ENCODE measurements around the gene ABCB9.
"Not testable (repeated sequence)": the region's sequence is repeated elsewhere in the genome, so short reads cannot be mapped to it uniquely, and the experiment has no call there.

Gene ABCB9

DNA sequence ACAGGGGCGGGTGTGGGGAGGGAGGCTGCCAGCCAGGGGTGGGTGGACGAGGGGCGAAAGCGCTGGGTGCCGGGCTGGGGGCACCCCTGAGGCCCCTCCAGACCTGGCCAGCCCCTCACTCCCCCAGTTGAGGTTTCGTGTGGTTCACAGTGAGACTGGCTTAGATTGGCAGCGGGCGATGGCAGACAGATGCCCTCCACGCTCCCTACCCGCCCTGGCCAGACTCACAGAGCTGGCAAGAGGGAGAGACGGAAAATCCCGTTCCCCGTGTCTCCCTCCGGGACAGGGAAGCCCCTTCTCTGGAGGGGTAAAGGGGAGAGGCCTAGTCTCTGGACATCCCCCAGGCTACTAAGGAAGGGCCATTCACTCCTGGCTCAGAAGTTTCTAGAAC, 37.1 kb downstream of the ABCB9 start:
- DNase-seq: no peak

DNA sequence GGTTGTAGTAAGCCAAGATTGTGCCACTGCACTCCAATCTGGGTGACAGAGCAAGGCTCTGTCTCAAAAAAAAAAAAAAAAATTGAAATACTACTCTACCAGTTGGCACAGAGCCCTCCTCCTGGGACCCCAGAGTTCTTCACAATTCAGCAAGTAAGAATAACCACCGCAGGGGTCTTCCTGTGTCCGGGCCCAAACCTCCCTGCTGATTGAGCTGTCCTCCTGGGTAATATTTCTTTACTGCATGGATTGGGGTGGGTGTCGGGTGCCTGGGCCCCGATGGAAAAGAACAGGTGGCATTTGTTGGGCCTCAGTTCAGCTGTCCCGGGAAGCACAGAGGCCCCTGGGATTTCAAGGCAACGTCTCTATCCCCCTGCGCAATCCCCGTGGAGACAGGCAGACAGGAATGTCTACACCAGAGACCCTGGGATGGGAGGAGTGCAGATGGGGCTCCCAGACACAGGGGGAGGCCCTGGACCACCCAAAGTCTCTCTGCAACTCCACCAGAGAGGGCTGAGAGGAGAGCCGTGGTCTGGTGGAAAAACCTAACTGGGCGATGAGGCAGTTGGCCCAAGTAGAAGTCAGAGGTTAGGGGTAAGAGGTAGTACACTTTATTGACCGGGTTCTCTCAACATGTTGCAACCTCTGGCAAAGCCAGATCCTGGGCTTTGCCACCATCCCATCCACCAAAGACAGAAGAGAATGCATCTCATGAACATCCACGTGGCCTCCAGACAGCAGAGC, 37.7 kb downstream of the ABCB9 start:
- DNase-seq: no peak

DNA sequence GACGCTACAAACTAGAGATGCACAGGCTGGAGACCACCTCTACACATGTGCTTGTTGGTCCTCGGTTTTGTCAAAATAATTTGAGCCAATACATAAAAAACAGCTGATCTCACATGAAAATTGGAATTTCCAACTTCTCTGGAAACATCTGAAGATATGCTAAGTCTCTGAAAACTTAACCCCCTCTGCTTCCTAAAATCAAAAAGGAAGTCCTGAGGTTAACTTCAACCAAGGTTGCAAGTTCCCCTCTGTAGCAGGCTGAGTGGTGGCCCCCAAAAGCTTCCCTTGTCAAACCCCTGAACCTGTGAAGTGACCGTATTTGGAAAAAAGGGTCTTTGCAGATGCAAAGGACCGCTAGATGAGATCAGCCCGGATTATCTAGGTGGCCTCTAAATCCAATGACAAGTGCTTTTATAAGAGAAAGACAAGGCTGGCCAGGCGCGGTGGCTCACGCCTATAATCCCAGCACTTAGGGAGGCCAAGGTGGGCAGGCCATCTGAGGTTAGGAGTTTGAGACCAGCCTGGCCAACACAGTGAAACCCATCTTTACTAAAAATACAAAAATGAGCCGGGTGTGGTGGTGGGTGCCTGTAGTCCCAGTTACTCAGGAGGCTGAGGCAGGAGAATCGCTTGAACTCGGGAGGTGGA, 38.4 kb downstream of the ABCB9 start:
- no peak for DNase-seq

DNA sequence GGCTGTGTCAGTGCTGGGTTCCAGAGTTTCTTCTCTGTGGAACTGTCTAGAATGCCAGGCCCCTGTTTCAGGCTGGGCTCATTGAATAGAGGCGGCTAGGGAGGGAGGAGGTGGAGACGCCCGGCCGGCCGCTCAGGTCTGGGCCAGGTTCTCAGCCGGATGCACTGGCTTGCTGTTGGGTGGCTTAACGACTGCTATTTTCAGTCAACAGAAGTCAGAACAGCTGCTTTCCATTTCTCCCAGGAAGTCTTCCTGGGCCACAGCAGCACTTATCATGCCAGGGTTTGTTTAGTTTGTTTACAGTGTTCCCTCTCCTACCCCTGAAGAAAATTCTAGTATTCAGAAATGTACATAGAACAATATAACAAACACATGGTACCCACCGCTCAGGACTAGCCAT, 44.3 kb downstream of the ABCB9 start:
- DNase-seq: no peak

DNA sequence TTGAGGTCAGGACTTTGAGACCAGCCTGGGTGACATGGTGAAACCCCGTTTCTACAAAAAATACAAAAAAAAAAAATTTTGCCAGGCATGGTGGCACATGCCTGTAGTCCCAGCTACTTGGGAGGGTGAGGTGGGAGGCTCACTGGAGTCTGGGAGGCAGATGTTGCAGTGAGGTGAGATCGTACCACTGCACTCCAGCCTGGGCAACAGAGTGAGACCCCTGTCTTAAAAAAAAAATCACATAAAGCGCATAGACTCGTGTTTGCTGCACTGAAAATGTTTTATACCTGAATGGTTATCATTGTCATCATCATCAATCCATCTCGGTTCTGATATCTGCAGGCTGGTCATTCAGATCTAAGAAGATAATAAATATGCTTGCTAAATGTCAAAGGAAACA, 45.6 kb downstream of the ABCB9 start:
- DNase-seq: no peak

DNA sequence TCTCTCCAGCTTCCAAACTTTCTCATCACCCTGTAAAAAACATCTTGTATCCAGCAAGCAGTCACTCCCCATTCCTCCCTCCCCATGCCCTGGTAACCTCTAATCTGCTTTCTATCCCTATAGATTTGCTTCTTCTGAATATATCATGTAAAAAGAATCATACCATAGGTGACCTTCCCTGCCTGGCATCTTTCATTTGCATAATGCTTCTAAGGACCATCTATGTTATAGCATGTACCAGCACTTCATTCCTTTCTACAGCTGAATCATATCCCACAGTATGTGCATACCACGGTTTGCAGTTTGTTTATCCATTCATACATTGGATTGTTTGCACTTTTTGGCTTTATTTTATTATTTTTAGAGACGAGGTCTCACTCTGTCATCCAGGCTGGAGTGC, 47.4 kb downstream of the ABCB9 start:
- DNase-seq: no peak

DNA sequence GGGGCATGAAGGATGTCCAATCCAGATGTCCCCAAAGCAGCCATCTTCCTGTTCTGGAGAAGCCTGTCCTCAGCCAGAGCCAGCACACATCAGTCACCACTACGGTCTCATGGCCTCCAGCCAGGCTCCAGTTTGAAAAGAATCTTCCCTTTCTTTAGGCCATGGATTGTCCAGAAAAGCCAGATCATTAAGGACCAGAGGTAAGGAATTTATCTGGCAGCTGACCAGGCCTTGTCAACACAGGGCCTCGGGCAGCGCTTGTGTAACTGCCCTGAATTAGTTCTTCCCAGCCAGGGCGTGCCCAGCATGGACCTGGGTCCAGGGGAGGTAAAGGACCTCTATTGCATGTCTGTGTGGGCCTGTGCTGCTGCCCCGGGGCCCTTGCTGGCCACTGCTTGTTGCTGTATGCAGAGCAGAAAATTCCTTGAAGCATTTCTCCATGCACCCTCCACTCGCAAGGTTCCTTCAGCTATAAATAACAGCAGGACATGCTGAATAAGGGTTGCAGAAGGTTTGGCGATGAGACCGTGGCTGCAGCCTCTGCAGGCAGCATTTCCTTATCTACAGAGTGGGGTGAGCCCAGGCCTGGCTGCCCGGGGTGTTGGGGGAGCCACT, 48.6 kb downstream of the ABCB9 start:
- no peak for DNase-seq

DNA sequence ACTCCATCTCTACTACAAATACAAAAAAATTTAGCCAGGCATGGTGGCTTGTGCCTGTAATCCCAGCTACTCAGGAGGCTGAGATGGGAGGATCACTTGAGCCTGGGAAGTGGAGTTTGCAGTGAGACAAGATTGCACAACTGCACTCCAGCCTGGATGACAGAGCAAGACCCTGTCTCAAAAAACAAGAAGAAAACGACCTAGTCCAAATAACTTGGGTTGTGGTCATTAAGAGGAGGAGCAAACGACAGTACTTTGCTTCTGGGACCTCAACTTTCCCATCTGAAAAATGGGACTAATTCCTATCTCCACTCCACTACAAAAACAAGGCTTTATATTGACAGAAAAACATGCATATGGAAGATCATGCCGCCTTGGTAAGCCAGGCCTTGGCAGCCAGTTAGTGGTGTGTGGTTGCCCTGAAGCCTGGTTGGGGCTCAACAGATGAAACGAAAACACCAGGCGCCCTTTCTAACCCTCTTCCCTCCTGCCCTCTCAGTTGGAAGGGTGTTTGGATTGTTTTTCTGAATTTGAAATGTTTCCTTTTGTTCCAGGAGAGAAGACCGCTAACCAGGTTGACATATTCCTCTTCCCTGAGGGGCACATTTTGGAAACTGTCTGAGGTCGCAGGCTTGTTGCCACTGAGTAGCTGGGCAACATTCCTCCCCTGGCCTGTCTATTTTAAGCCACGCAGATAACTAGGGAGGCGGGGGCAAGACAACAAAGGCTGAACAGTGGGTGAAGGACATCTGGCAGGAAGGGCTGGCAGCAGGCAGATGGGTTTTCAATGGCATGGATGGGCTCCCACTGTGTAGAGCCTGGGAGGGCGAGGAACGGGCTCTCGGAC, 56.6 kb downstream of the ABCB9 start:
- no peak for DNase-seq

DNA sequence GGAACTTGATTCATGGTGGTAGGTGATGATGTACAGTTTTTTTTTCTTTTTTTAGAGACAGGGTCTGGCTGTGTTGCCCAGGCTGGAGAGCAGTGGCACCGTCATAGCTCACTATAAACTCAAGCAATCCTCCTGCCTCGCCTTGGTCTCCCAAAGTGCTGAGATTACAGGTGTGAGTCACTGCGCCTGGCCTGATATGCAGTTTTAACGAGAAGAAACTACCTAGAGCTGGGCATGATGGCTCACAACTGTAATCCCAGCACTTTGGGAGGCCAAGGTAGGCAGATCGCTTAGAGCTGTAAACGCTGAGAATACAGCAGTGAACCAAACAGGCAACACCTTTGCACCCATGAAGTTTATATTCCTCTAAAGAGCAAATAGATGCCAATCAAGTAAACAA, 57.3 kb downstream of the ABCB9 start:
- DNase-seq: no peak

DNA sequence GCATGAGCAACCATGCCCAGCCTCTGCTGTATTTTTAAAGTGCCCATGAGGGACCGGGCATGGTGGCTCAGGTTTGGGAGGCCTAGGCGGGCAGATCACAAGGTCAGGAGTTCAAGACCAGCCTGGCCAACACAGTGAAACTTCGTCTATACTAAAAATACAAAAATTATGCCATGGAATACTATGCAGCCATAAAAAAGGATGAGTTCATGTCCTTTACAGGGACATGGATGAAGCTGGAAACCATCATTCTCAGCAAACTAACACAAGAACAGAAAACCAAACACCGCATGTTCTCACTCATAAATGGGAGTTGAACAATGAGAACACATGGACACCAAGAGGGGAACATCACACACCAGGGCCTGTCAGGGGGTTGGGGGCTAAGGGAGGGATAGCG, 61.0 kb downstream of the ABCB9 start:
- not testable (repeated sequence) for DNase-seq

DNA sequence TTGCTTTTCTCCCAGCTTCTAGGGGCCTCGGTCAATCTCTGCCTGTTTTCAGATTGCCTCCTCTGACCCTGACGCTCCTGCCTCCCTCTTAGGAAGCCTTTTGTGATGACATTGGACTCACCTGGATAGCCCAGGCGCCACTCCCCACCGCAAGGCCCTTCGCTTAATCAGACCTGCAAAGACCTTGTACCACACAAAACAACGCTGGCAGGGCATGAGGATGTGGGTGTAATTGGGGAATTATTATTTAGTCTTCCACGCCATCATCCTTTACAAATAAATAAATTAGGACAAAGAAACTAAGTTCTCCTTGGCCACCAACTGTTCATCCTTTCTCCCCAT, 62.6 kb downstream of the ABCB9 start:
- DNase-seq: no peak

DNA sequence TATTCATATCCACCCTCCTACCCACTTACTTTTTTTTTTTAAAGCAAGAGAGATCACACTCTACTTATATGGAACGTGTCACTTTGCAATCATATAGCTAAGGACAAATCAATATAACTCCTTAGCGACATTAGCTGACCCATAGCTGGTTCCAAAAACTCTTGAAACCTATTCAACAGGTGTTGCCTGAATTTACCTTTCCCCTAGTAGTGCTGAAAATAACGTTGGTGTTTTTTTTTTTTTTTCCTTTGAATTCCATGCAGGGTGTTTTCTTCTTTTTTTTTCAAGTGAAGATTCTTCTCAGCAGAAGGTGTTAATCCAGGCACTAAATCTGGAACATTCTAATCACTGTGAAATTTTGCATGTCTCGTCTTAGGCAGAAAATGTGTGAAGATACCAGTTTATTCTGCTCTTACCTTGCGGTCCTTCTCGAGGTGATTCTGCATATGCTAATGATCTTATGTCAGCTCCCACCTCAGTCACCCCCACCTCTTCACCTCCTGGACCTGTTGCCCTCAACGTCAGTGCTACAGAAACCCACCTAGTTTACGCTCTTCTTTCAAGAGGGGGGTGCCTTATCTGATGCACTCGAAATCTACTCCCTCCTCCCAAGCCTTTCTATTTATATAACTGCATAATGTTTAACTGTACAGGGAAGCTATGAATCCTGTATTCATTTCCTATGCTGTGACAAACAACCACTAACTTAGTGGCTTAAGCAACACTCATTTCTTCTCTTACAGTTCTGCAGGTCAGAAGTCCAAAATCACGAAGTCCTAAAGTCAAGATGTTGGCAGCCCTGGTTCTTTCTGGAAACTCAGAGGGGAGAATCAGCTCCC, 63.2 kb downstream of the ABCB9 start:
- no peak for DNase-seq

DNA sequence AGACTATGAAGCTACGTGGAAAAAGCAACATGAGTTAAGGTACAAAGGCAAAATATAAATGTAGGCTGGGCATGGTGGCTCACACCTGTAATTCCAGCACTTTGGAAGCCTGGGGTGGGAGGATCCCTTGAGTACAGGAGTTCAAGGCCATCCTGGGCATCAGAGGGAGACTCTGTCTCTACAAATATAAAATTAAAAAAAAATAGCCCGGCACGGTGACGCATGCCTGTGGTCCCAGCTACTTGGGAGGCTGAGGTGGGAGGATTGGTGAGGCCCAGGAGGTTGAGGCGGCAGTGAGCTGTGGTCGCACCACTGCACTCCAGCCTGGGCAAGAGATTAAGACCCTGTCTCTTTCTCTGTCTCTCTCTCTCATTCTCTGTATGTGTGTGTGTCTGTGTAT, 66.4 kb downstream of the ABCB9 start:
- no peak for DNase-seq

DNA sequence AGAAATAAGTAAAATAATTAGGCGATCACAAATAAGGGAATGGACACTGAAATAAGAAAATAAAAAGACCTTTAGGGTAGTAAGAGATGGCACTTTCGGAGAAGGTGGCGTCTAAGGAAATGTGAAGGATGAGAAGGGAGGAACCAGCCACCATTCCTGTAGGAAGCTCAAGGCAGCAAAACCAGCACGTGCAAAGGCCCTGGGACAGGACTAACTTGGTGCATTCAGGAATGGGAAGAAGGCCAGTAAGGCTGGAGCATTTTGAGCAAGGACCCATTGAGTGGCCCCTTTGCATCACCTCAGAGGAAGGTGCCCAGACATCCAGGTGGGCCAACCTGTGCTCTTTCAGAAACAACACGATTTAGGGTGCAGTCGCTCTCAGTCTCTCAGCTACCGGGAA, 69.6 kb downstream of the ABCB9 start:
- DNase-seq: no peak

DNA sequence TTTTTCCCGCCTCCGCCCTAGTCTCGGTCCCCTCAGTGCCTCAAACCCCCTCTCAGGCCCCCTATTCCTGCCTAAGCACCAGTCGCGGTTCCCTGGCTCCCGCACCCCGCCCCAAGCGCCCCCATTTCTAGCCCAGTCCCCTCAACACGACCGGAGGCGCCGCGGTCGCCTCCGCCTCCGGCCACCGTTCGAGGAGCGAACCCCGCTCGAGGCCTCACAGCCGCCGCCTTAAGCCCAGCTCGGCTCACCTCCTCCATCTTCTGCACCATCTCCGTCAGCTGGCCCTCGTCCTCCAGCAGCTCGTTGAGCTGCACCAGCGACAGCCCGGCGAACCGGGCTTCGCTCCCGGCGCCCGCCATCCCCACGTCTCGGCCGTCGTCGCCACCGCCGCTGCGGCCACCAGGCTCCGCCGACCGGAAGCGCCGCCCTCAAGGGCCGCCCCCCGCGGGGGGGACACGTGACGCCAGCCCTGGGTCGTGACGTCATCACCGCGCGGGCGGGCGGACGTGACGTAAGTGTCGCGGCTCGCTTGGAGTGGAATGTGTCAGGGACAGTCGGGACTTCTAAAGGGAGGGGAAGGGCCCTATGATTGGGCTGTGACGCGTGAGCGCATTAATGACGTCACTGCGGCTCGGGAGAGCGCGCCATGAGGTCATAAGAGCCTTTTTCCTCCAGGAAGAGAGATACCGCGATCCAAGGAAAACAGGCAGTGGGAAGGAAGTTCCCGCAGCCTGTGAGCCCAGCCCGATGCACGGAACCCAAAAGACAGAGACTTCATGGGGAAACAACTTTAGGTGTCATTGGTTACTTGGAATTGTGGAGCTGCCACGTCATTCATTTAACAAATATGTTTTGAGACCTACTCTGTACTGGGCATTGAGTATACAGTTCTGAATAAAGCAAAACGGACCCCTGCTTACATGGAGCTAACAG, 70.3 kb downstream of the ABCB9 start, which contains the start of gene VPS37B:
TSS of gene VPS37B (minus strand) at position 421 of the 933 bp plus-strand sequence. CDS start at position 359, 62 bp downstream.
- no peak for DNase-seq

DNA sequence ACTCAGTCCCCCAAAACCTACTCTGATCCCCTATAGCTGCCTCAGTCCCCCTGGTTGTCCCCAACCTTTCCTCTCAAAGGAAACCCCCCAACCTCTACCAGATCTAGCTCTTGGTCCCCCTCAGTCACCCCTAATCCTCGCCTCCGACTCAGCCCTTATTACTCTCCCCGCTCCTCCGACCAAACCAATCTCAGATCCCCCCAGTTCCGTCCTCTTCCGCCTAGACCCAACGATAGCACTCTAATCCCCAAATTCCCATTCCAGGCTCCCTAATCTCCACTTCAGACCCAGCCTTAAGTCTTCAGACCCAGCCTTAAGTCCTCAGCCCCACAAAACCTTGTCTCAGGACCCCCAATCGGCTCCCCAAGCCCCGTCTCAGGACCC, 71.0 kb downstream of the ABCB9 start:
- no peak for DNase-seq

DNA sequence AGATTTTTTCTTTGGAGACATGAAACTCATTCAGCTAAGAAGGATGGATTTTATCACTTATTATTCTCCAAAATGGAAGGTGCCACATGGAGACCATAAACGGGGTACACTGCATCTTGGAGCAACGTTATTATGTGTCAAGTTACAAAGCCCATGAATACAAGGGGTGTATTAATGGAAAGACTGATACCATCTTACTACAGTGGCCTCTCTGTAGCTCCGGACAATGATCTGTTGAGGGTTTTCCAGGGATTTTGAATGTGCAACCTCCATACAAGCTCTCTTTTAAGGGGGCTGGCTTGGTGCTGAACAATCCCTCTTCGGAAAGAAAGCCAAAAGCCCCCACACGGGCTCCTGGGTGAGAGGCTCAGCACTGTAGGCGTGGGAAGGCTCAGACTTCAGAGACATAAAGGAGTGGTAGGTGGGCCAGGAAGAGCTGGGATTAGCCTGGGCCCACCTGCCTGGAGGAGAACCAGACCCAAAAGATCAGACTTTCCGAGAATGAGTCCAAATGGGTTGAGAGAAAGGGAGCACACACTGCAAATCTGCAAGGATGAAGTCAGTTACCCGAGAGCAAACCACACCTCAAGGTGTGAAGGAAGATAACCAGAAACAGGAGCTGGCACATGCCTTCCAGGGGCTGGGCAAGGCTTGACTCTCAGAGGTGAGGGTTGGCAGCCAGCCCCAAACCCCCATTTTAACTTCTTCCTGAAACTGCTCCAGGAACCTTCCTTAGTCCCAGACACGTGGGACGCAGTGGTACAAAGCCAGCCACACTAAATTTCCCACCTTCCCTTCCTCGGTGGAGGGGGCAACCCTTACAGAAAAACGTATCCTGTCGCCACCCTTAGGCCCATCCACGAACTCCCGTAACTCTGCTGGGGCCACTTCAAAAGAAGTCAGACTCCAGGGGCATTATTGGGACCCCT, 71.8 kb downstream of the ABCB9 start:
- no peak for DNase-seq

DNA sequence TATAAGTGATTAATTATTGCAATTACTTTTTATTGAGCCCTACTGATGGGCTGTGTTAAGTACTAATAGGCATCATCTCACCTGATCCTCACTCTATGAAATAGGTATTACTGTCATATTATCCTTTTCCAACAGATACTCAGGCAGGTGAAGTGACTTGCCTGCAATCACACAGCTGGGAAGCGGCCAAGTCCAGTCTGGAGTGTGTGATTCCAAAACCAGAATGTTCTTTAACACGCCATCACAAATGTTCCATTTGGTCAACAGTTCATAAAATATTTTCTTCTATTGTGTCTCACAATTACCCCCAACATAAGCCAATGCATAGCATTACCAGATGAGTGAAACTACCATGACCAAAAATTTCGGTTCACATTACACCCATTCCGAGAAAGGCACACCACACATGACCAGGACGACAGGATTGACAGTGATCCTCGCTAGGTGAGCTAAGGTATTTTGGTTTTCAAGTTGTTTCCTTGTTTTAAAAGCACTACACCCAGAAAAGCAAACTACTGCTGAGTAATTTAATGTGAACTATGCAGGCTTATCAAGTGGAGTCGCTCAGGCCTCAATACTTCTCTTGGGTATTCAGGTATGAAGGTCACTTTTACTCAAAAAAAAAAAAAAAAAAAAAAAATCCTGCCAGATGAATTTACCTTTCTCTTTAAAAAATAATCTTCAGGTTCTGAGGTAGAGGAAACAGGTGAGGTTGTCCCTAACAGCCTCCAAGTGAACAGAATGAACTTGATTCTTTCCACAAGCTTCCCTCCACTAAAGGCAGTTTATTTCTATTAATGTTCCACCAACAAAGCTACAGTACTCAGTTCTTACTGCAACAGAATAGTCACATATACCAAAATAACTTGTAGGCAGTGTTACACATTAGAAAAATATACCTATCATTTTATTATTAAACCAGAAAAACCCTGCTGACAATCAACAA, 72.8 kb downstream of the ABCB9 start:
- no peak for DNase-seq

DNA sequence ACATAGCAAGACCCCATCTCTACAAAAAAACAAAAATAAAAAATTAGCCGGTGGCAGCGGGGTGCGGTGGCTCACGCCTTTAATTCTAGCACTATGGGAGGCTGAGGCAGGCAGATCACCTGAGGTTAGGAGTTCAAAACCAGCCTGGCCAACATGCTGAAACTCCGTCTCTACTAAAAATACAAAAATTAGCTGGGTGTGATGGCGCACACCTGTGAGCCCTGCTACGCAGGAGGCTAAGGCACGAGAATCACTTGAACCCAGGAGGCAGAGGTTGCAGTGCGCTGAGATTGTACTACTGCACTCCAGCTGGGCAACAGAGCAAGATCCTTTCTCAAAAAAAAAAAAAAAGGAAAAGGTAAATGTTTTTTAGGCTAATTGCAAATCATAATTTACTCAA, 73.5 kb downstream of the ABCB9 start:
- not testable (repeated sequence) for DNase-seq

Measured in NCI-H1436 treated with DMSO at 0.1 percent for 48 hours (cell line).